HL-60/S4 treated with phorbol 12-myristate 13-acetate at 8.2 ng/mL for 4 days and 3 days (cell line): ENCODE results near the gene GAA.
"Not testable (repeated sequence)": the region's sequence is repeated elsewhere in the genome, so short reads cannot be mapped to it uniquely, and the experiment has no call there.

Experiments
- in situ Hi-C: fragments of 300-500 bp; cut with MboI; formaldehyde crosslinking; loops from 2 replicates; pipeline ENCODE4 v1.15.0; 2022; ENCODE audit warnings: low sequenced_read_pairs

The GAA gene

GRCh38 chr17:80082403-80083135 is 18.8 kb upstream of the GAA start:
- in situ Hi-C loops = no loop called here

GRCh38 chr17:80083136-80083661 is 18.2 kb upstream of the GAA start:
- in situ Hi-C loops = no loop called here

DNA sequence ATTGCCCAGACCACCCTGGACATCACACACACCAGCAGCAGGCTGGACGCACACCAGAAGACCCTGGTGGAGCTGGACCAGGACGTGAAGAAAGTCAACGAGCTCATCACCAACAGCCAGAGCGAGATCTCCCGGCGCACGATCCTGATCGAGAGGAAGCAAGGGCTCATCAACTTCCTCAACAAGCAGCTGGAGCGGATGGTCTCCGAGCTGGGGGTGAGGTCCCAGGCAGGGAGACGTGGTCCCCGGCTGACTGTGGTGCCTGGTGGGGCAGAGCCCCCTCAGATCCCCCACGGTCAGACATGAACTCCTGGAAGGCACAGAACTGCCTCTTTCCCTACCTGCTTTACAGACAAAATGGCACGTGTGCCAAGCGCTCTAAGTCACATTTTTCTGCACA is 16.6 kb upstream of the GAA start:
- in situ Hi-C loops = no loop called here

DNA sequence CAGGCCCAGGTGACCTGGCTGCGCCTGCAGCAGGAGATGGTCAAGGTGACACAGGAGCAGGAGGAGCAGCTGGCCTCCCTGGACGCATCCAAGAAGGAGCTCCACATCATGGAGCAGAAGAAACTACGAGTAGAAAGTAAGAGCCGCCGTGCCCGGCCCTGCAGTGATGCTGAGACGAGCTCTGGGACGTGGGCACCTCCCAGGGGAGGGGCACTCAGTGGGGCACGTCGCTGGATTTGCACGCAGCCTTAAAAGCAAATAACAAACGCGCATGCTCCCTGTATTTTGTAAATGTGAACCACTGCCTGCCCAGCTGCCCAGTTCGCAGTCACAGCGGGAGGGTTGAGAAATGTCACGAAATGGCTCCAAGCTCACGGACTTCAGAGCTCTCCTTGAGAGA is 15.3 kb upstream of the GAA start:
- in situ Hi-C loops = no loop called here

- in situ Hi-C loops = no loop called here
These were observed 14.8 kb upstream of the GAA start for GRCh38 chr17:80086616-80087015.

GRCh38 chr17:80087346-80088265 is 13.8 kb upstream of the GAA start:
- in situ Hi-C loops = no loop called here

DNA sequence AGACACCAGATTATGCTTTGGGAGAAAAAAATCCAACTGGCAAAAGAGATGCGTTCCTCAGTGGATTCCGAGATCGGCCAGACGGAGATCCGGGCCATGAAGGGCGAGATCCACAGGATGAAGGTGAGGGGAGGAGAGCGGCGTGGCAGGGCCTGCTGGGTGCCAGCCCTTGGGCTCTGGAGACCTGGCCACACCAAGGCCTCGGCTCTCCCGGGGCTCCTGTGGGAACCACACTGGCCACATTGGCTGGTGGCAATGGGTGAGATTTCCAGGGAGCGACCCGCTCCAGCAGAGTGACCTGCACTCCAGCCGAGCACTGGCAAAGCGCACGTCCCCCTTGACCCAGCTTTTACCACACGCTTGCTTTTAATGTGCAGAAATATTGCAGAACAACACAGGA is 11.6 kb upstream of the GAA start:
- in situ Hi-C loops = no loop called here

DNA sequence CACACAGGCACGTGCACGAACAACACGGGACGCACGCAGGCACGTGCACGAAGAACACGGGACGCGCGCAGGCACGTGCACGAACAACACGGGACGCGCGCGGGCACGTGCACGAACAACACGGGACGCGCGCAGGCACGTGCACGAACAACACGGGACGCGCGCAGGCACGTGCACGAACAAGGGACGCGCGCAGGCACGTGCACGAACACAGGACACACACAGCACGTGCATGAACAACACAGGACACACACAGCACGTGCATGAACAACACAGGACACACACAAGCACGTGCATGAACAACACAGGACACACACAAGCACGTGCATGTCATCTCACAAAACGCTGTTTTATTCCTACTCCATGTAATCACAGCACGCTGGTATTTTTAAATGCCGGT is 11.2 kb upstream of the GAA start:
- in situ Hi-C loops = not testable (repeated sequence)

GRCh38 chr17:80091376-80091775 is 10.0 kb upstream of the GAA start:
- in situ Hi-C loops = no loop called here

- in situ Hi-C loops = no loop called here
These were observed 8.4 kb upstream of the GAA start for GRCh38 chr17:80092959-80093358.

- in situ Hi-C loops = no loop called here
These were observed 6.1 kb upstream of the GAA start for GRCh38 chr17:80095038-80095843.

DNA sequence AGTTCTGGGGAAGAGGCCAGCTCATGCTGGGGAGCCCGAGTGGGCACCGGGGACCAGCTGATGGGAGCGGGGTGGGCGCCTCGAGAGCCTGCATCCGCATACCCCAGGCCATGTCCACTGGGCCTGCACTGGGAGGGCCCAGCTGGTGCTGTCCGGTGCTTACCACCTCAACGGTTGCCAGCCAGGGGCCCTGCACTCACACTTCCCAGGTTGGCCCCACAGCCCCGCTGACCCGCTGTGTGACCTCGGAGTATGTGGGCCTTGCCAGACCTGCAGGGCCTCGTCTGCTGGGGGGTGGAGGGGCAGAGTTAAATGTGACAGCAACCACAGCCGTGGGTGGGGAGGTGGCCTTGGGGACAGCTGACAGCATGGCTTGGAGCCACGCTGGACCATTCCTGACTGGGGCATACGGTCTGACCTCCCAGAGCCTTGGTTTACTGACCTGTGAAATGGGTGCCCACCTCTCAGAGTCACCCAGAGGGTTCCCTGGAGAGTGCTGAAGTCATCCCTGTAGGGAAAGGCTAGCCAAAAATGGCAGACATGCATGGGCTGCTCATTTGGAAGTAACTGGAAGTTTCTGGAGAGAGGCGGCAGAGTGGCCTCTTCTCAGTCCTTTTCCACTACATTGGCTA is 5.4 kb upstream of the GAA start:
- in situ Hi-C loops = no loop called here

DNA sequence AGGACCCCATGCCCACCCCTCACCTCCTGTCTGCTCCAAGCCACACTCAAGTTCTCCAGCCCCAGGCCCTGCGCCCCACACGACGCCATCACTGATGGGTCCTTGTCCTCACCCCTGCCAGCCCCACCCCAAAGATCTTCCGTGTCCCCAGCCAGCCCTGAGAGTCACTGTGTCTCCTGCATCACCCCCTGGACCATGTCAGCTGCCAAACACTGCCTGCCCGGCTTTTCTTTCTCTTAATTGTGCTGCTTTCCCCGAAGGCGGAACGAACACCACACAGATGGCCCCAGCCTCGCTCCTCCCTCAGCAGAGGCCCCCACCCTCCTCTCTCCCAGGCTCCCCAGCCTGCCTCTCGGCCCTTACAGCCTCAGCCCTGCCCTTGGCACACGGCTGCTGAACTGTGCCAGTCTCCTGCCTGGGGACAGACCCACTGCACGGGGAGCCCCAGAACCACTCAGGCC is 4.8 kb upstream of the GAA start:
- in situ Hi-C loops = no loop called here

DNA sequence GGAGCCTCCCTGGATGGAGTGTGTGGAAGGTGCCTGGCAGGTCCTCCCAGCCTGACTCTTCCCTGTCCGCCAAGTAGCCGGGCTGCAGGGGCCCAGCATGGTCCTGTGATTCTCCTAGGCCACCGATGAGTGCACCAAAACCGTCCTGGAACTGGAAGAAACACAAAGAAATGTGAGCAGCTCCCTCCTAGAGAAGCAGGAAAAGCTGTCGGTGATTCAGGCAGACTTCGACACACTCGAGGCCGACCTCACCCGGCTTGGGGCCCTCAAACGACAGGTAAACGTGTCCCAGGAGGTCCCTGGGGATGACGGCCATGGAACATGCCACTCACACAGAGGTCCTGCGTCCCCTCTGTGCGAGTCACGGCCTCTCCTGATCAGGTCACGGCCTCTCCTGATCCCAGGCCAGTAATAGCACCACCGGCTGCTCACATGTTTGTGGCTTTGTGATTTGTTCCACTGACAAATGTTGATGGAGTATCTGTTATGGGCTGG is 4.2 kb upstream of the GAA start:
- in situ Hi-C loops = no loop called here

- in situ Hi-C loops = no loop called here
These were observed 3.3 kb upstream of the GAA start for GRCh38 chr17:80097844-80098691.

DNA sequence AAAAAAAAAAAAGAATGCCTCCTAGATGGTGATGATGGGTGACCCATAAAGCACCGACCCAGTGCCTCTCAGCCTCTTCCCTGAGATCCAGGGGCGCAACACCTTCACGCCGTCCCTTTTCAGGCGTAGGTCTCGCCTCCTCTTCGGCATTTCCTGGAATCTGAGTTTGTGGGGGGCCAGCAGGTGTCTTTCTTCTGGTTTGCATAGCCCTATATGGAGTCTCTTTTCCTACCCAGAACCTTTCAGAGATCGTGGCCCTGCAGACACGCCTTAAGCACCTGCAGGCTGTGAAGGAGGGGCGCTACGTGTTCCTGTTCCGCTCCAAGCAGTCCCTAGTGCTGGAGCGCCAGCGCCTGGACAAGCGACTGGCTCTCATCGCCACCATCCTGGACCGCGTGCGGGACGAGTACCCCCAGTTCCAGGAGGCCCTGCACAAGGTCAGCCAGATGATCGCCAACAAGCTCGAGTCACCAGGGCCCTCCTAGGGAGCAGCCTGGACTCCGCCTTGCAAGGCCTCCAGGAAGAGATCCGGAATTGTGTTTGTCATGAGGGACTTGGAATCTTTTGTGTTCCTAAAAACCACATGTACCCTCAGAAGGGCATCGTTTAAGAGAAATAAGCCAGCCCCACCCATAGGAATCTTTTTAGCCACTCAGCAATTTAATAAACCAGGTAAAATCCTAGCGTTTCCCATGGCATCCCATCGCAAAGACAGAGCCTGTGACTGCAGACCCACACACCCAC is 1.9 kb upstream of the GAA start:
- in situ Hi-C loops = no loop called here

GRCh38 chr17:80100035-80100323 is 1.4 kb upstream of the GAA start:
- in situ Hi-C loops = no loop called here

GRCh38 chr17:80101946-80102663 is 724 bp downstream of the GAA start:
- in situ Hi-C loops = no loop called here
